Measurements from ENCODE around the gene EVC.

The EVC gene

DNA sequence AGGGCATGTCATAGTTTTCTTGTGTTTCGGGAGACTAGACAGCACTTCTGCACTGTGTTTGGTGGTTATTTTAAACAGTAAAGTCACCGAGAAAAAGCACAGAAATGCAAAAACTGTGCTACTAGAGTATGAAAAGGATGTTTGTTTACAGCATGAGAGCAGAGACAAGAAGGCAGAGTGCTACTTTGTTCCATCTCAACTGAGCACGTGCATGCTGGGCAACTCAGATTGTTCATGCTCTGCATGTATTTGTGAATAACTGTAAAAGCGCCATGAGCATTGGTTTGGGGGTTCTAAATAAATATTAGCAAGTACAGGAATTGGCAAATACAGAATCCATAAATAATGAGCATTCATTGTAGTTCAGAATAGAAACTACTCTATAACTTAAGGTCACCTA lies 7.4 kb downstream of the EVC start:
- Histone ChIP-seq H3K4me3 (ENCODE audit: low read length) (no peak overlapping the region), H3K27ac (ENCODE audit: low read length) (no peak overlapping the region), H3K9me3 (ENCODE audit: insufficient read depth, low read length) (peaks cover 5% of the 10 kb centered on the region; the same call in 1 of the 2 replicates), H3K79me2 (ENCODE audit: low read length) (no peaks in the 10 kb centered on the region), H3K36me3 (replicated peaks; ENCODE audit: low read depth, low read length) (peaks cover 6% of the 10 kb centered on the region), H3K27me3 (ENCODE audit: low read depth, low read length) (no peaks in the 10 kb centered on the region), H2AFZ (ENCODE audit: low read depth, low read length) (no peak overlapping the region), H3K4me2 (ENCODE audit: low read length) (no peak overlapping the region), H3K4me1 (ENCODE audit: low read length) (no peaks in the 10 kb centered on the region), H3K9ac (ENCODE audit: low read length) (no peak overlapping the region), H4K20me1 (ENCODE audit: insufficient read depth, low read length) (no peaks in the 10 kb centered on the region)
- TF ChIP-seq EZH2phosphoT487 (IDR thresholded peaks at IDR 0.05; ENCODE audit: low read depth), result no peak
- TF ChIP-seq, protein P1, sequence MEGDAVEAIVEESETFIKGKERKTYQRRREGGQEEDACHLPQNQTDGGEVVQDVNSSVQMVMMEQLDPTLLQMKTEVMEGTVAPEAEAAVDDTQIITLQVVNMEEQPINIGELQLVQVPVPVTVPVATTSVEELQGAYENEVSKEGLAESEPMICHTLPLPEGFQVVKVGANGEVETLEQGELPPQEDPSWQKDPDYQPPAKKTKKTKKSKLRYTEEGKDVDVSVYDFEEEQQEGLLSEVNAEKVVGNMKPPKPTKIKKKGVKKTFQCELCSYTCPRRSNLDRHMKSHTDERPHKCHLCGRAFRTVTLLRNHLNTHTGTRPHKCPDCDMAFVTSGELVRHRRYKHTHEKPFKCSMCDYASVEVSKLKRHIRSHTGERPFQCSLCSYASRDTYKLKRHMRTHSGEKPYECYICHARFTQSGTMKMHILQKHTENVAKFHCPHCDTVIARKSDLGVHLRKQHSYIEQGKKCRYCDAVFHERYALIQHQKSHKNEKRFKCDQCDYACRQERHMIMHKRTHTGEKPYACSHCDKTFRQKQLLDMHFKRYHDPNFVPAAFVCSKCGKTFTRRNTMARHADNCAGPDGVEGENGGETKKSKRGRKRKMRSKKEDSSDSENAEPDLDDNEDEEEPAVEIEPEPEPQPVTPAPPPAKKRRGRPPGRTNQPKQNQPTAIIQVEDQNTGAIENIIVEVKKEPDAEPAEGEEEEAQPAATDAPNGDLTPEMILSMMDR (IDR thresholded peaks at IDR 0.05; ENCODE audit: low read depth, low read length), result no peak

DNA sequence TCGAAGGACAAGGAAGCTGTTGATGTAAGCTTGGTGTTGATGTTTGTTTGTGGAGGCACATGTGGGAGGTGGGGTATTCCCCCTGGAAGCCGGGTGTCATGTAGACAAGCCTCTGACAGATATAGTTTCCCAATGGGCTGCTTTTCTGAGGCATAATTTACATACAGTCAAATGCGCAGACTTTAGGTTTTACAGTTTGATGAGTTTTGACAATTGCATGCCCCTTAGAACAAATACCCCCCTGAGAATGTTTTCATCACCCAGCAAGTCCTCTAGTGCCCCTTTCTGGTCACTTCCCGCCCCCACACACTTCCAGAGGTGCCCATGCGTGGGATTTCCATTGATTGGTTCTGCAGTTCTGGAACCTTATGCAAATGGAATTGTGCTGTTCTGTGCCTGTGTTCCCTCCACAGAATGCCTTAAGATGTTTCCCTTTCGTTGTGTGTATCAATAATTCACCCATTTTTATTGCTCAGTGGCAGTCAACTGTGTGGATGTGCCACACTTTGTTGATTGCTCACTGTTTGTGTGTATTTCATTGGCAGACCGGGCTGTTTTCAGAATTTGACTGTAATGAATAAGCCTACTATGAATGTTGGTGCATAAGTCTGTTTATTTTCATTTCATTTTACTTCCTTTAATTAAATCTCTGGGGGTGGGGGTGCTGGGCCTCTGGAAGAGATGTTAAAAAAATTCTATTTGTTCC lies 8.5 kb downstream of the EVC start:
- H3K27me3 ChIP-seq (ENCODE audit: low read depth, low read length), result no peaks in the 10 kb centered on the region
- H4K20me1 ChIP-seq (ENCODE audit: insufficient read depth, low read length), result no peaks in the 10 kb centered on the region
- H3K4me3 ChIP-seq (ENCODE audit: low read length), result no peak overlapping the region
- H3K9ac ChIP-seq (ENCODE audit: low read length), result no peak overlapping the region
- H2AFZ ChIP-seq (ENCODE audit: low read depth, low read length), result no peak overlapping the region
- no peak overlapping the region for H3K4me2 ChIP-seq (ENCODE audit: low read length)
- peaks cover 6% of the 10 kb centered on the region for H3K36me3 ChIP-seq (replicated peaks; ENCODE audit: low read depth, low read length)
- H3K9me3 ChIP-seq (ENCODE audit: insufficient read depth, low read length), result peaks cover 5% of the 10 kb centered on the region; the same call in 1 of the 2 replicates
- no peak overlapping the region for H3K27ac ChIP-seq (ENCODE audit: low read length)
- H3K4me1 ChIP-seq (ENCODE audit: low read length), result no peaks in the 10 kb centered on the region
- H3K79me2 ChIP-seq (ENCODE audit: low read length), result no peaks in the 10 kb centered on the region
- no peak for TF ChIP-seq EZH2phosphoT487 (IDR thresholded peaks at IDR 0.05; ENCODE audit: low read depth)
- TF ChIP-seq, protein P1 (IDR thresholded peaks at IDR 0.05; ENCODE audit: low read depth, low read length), result no peak

DNA sequence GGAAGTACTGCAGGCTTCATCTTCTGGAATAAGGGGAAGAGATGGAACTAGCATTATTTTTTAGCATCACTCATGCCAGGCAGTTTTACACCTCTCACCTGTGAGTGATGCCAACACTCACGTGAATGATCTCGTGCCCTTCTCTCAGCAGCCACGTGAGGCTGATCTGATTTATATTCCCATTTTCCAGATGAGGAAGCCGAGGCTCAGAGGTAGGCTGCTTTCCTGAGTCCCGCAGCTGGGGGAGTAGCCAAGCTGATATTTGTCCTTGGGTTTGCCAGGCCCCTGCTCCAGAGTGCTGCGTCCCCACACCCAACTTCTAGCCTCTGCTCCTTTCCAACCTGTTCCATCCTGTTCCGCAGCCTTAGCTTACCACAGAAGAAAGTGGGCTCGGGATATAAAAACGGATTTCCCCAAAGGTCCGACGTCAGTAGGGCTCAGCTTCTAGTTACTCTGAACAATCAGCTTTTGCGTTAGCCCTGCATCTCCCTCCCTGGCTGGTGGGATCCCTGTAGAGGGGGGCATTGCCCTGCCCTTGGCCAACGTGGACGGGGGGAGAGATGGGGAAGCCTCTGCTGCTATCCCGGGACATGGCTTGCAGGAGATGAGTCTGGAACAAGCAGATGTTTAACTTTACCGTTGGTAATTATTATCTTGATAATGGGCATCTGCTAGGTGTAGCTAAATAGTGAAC lies 9.3 kb downstream of the EVC start:
- H3K27me3 ChIP-seq (ENCODE audit: low read depth, low read length), result no peaks in the 10 kb centered on the region
- peaks cover under 1% of the 10 kb centered on the region; the same call in 1 of the 2 replicates for H3K9me3 ChIP-seq (ENCODE audit: insufficient read depth, low read length)
- no peaks in the 10 kb centered on the region for H4K20me1 ChIP-seq (ENCODE audit: insufficient read depth, low read length)
- H3K9ac ChIP-seq (ENCODE audit: low read length), result no peak overlapping the region
- no peak overlapping the region for H2AFZ ChIP-seq (ENCODE audit: low read depth, low read length)
- H3K27ac ChIP-seq (ENCODE audit: low read length), result no peak overlapping the region
- H3K4me1 ChIP-seq (ENCODE audit: low read length), result no peaks in the 10 kb centered on the region
- H3K79me2 ChIP-seq (ENCODE audit: low read length), result no peaks in the 10 kb centered on the region
- no peak overlapping the region for H3K4me2 ChIP-seq (ENCODE audit: low read length)
- H3K4me3 ChIP-seq (ENCODE audit: low read length), result no peak overlapping the region
- peaks cover under 1% of the 10 kb centered on the region for H3K36me3 ChIP-seq (replicated peaks; ENCODE audit: low read depth, low read length)
- TF ChIP-seq, protein P1 (IDR thresholded peaks at IDR 0.05; ENCODE audit: low read depth, low read length), result no peak
- no peak for TF ChIP-seq EZH2phosphoT487 (IDR thresholded peaks at IDR 0.05; ENCODE audit: low read depth)

DNA sequence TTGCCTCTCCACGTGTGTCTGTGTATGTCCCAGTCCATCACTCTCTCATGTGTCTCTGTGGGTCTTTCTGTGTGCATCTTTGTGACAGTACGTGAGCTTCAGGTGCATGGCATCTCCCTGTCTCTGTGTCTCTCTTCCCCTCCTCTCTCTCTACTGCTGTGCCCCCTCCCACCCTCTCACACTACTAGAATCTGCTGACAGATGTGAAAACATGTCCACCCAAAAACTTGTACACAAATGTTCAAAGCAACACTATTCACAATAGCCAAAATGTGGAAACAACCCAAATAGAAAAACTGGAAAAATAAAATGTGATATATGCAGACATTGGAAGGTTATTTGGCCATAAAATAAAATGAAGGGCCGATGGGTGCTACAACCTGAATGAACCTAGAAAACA lies 10.0 kb downstream of the EVC start:
- Histone ChIP-seq H3K4me1 (ENCODE audit: low read length) (no peaks in the 10 kb centered on the region), H3K27ac (ENCODE audit: low read length) (no peak overlapping the region), H3K36me3 (replicated peaks; ENCODE audit: low read depth, low read length) (peaks cover 1% of the 10 kb centered on the region), H3K4me3 (ENCODE audit: low read length) (no peak overlapping the region), H3K9me3 (ENCODE audit: insufficient read depth, low read length) (no peaks in the 10 kb centered on the region), H3K27me3 (ENCODE audit: low read depth, low read length) (no peaks in the 10 kb centered on the region), H3K4me2 (ENCODE audit: low read length) (no peak overlapping the region), H3K79me2 (ENCODE audit: low read length) (no peaks in the 10 kb centered on the region), H4K20me1 (ENCODE audit: insufficient read depth, low read length) (no peaks in the 10 kb centered on the region), H2AFZ (ENCODE audit: low read depth, low read length) (no peak overlapping the region), H3K9ac (ENCODE audit: low read length) (no peak overlapping the region)
- no peak for TF ChIP-seq EZH2phosphoT487 (IDR thresholded peaks at IDR 0.05; ENCODE audit: low read depth)
- TF ChIP-seq, protein P1 (IDR thresholded peaks at IDR 0.05; ENCODE audit: low read depth, low read length), result no peak

Data from OCI-LY3 (cell line).